Esophagus squamous epithelium (tissue), 5 donors: ENCODE measurements around the gene KATNIP. TPM values are rescaled to one million over a fixed set of nuclear protein-coding genes. Genes with fewer than 3 reads are reported as not detected.

Experiments used
- DNase-seq: peaks from one replicate; lab custom pipeline; 2025; lab: John Stamatoyannopoulos, UW
- H3K27ac ChIP-seq, 4 donors: fragments of 200-600 bp; sonication (generic); one replicate each; pipeline ENCODE4 v1.5.1; 2016 to 2019; ENCODE audit warnings: mild to moderate bottlenecking in 1 of 4
- H3K27me3 ChIP-seq, 4 donors: fragments of 200-600 bp; sonication (generic); 1 replicate in 3 of 4; 2 replicates in 1 of 4; pipeline versions ENCODE4 v1.5.1 to v1.6.0; 2017 to 2021; ENCODE audit warnings: antibody characterized with exemption in 1 of 4
- H3K36me3 ChIP-seq, 3 donors: fragments of 200-600 bp; sonication (generic); one replicate each; pipeline ENCODE4 v1.5.1; 2016 to 2019
- H3K4me1 ChIP-seq, 3 donors: fragments of 200-600 bp; sonication (generic); one replicate each; pipeline ENCODE4 v1.5.1; 2017 to 2019
- H3K4me3 ChIP-seq, 4 donors: fragments of 200-600 bp; sonication (generic); 1 replicate in 3 of 4; 2 replicates in 1 of 4; pipeline ENCODE4 v1.5.1; 2016 to 2019; ENCODE audit warnings: mild to moderate bottlenecking in 2 of 4, moderate library complexity in 1 of 4
- H3K9me3 ChIP-seq, 3 donors: fragments of 200-600 bp; sonication (generic); one replicate each; pipeline ENCODE4 v1.5.1; 2016 to 2019
- CTCF ChIP-seq, 6 experiments: fragments of 450-650 bp in 4 of 6; fragments of 200-600 bp in 2 of 6; sonication (generic) in 2 of 6; IDR thresholded peaks; one replicate each; pipeline ENCODE4 v1.5.1; 2016 to 2019; ENCODE audit warnings: antibody characterized with exemption in 6 of 6, mild to moderate bottlenecking in 4 of 6, moderate library complexity in 4 of 6
- POLR2A ChIP-seq, 4 donors: fragments of 450-650 bp; IDR thresholded peaks; one replicate each; pipeline ENCODE4 v1.6.1; 2017; ENCODE audit warnings: antibody characterized with exemption in 4 of 4, mild to moderate bottlenecking in 4 of 4, moderate library complexity in 3 of 4
- WGBS, 2 donors: methylation state at CpG; one replicate each; pipeline ENCODE4 v1.1.5; 2018; 5-methylcytosine and 5-hydroxymethylcytosine counted together
- intact Hi-C: fragments of 100-400 bp; cut with DNase I; formaldehyde crosslinking; loops from one replicate; pipeline ENCODE4 v1.15.0; 2022
- total RNA-seq, 4 donors: library from RNA; depleted of rRNA; stranded (reverse); fragments of >200 nt; gene quantifications; one replicate each; pipeline ENCODE4 v1.1.0, GENCODE V29; 2016
- donor health status: DM: yes; HTN: yes; CAD: no.

KATNIP gene
- total RNA-seq, 4 donors from 2014 or later: 17.5 to 32.2 (median 25.5) TPM

- no peak for DNase-seq
Observed at GRCh38 chr16:27572711-27573110, 22.8 kb downstream of the KATNIP start.

GRCh38 chr16:27576729-27577128 lies 26.8 kb downstream of the KATNIP start:
- no peak overlapping the region for H3K4me3 ChIP-seq
- no peak for TF ChIP-seq POLR2A (IDR thresholded peaks at IDR 0.05)
- peaks cover 0 to 22% (median 5%) of the 10 kb centered on the region in 3 donors for H3K36me3 ChIP-seq
- 44 to 53% methylated on average over 5 of the region's 5 CpGs for WGBS, 2 donors
- no peaks in the 10 kb centered on the region for H3K27me3 ChIP-seq
- peaks cover 12 to 56% (median 18%) of the 10 kb centered on the region in 3 donors for H3K4me1 ChIP-seq
- H3K9me3 ChIP-seq: no peaks in the 10 kb centered on the region
- H3K27ac ChIP-seq: peak overlapping the region in 3 of 4 donors; percentile 31 to 88 (median 47)
- intact Hi-C loops: no loop called here
- DNase-seq: no peak

More at GRCh38 chr16:27572711-27573110, 22.8 kb downstream of the KATNIP start:
- Histone ChIP-seq H3K4me3 (no peak overlapping the region), H3K9me3 (no peaks in the 10 kb centered on the region), H3K36me3 (peaks cover 0 to 19% (median 5%) of the 10 kb centered on the region in 3 donors), H3K4me1 (peaks cover 0 to 33% (median 0%) of the 10 kb centered on the region in 3 donors), H3K27ac (no peak overlapping the region), H3K27me3 (no peaks in the 10 kb centered on the region)
- 77 to 84% methylated on average over 6 of the region's 6 CpGs for WGBS, 2 donors
- intact Hi-C loops: no loop called here
- TF ChIP-seq CTCF (IDR thresholded peaks at IDR 0.05): no peak
- TF ChIP-seq POLR2A (IDR thresholded peaks at IDR 0.05): no peak

GRCh38 chr16:27579087-27579980 lies 29.4 kb downstream of the KATNIP start:
- peak overlapping the region; percentile 66 to 88 (median 74) for H3K27ac ChIP-seq
- H3K4me1 ChIP-seq: peaks cover 12 to 49% (median 18%) of the 10 kb centered on the region in 3 donors
- no peak for DNase-seq
- no peak overlapping the region for H3K4me3 ChIP-seq
- intact Hi-C loops: no loop called here
- H3K9me3 ChIP-seq: no peaks in the 10 kb centered on the region
- TF ChIP-seq POLR2A (IDR thresholded peaks at IDR 0.05) (no peak), CTCF (IDR thresholded peaks at IDR 0.05) (no peak)
- H3K27me3 ChIP-seq: no peaks in the 10 kb centered on the region
- WGBS, 2 donors: 37 to 75% methylated on average over 1 to 4 of the region's 4 CpGs
- peaks cover 0 to 34% (median 5%) of the 10 kb centered on the region in 3 donors for H3K36me3 ChIP-seq

- 58 to 65% methylated on average over 2 of the region's 2 CpGs for WGBS, 2 donors
- Histone ChIP-seq H3K36me3 (peaks cover 0 to 28% (median 0%) of the 10 kb centered on the region in 3 donors), H3K9me3 (no peaks in the 10 kb centered on the region), H3K4me3 (no peak overlapping the region), H3K27me3 (no peaks in the 10 kb centered on the region), H3K4me1 (peaks cover 12 to 31% (median 17%) of the 10 kb centered on the region in 3 donors), H3K27ac (no peak overlapping the region)
- intact Hi-C loops: no loop called here
- no peak for DNase-seq
- TF ChIP-seq CTCF (IDR thresholded peaks at IDR 0.05): no peak
- TF ChIP-seq POLR2A (IDR thresholded peaks at IDR 0.05): no peak
Observed at GRCh38 chr16:27582883-27583282, 32.9 kb downstream of the KATNIP start.

- Histone ChIP-seq H3K27me3 (no peaks in the 10 kb centered on the region), H3K27ac (no peak overlapping the region), H3K36me3 (peaks cover 0 to 28% (median 0%) of the 10 kb centered on the region in 3 donors), H3K4me3 (no peak overlapping the region), H3K9me3 (no peaks in the 10 kb centered on the region), H3K4me1 (peaks cover 11 to 24% (median 12%) of the 10 kb centered on the region in 3 donors)
- TF ChIP-seq CTCF (IDR thresholded peaks at IDR 0.05): no peak
- no peak for TF ChIP-seq POLR2A (IDR thresholded peaks at IDR 0.05)
- no peak for DNase-seq
- intact Hi-C loops: no loop called here
- 100% methylated on average over 1 of the region's 1 CpG for WGBS, 2 donors
Observed at GRCh38 chr16:27583634-27584033, 33.7 kb downstream of the KATNIP start.
